Adipocyte (in vitro differentiated cells): Measurements from ENCODE around the gene PLXDC2.

ENCODE experiments used
- DNase-seq: peaks from one replicate; pipeline ENCODE4 v3.0.0-alpha.2; 2015; ENCODE audit warnings: low read depth
- H3K27me3 ChIP-seq: replicated peaks from 2 replicates; pipeline ENCODE4 v1.7.0; 2013; ENCODE audit warnings: mild to moderate bottlenecking, low read length, moderate library complexity; ENCODE audit not compliant: control insufficient read depth, insufficient read depth
- H3K36me3 ChIP-seq: 2 replicates; pipeline ENCODE4 v1.7.0; 2013; ENCODE audit warnings: low read length, mild to moderate bottlenecking, moderate library complexity; ENCODE audit not compliant: control insufficient read depth, insufficient read depth, severe bottlenecking
- H3K4me1 ChIP-seq: 2 replicates; pipeline ENCODE4 v1.7.0; 2013; ENCODE audit warnings: mild to moderate bottlenecking, low read length, moderate library complexity; ENCODE audit not compliant: control insufficient read depth, insufficient read depth
- H3K4me3 ChIP-seq: 2 replicates; pipeline ENCODE4 v1.7.0; 2013; ENCODE audit warnings: mild to moderate bottlenecking, low read length, moderate library complexity
- H3K9ac ChIP-seq: 2 replicates; pipeline ENCODE4 v1.7.0; 2013; ENCODE audit warnings: mild to moderate bottlenecking, low read length, moderate library complexity
- H3K9me3 ChIP-seq: 2 replicates; pipeline ENCODE4 v1.7.0; 2013; ENCODE audit warnings: mild to moderate bottlenecking, low read length, moderate library complexity; ENCODE audit not compliant: control insufficient read depth

PLXDC2 gene

GRCh38 chr10:19815731-19816410 is 361 bp upstream of the PLXDC2 start:
- Histone ChIP-seq H3K36me3 (no peaks in the 10 kb centered on the region), H3K27me3 (peaks cover 9% of the 10 kb centered on the region), H3K4me3 (peak overlapping the region; percentile 80), H3K9ac (peak overlapping the region; percentile 77), H3K9me3 (no peaks in the 10 kb centered on the region), H3K4me1 (peaks cover 18% of the 10 kb centered on the region)
- peak; percentile 32 for DNase-seq

GRCh38 chr10:19817231-19817933 is 1.1 kb downstream of the PLXDC2 start:
- Histone ChIP-seq H3K9ac (peak overlapping the region; percentile 68), H3K4me1 (peaks cover 14% of the 10 kb centered on the region), H3K36me3 (no peaks in the 10 kb centered on the region), H3K9me3 (no peaks in the 10 kb centered on the region), H3K27me3 (peaks cover 9% of the 10 kb centered on the region), H3K4me3 (peak overlapping the region; percentile 80)
- peak; percentile 2 for DNase-seq

GRCh38 chr10:19818876-19819275 is 2.6 kb downstream of the PLXDC2 start:
- peaks cover 9% of the 10 kb centered on the region for H3K27me3 ChIP-seq
- no peak overlapping the region for H3K9ac ChIP-seq
- H3K4me3 ChIP-seq, result no peak overlapping the region
- DNase-seq, result no peak
- no peaks in the 10 kb centered on the region for H3K9me3 ChIP-seq
- H3K4me1 ChIP-seq, result peaks cover 14% of the 10 kb centered on the region
- no peaks in the 10 kb centered on the region for H3K36me3 ChIP-seq

- Histone ChIP-seq H3K9ac (no peak overlapping the region), H3K36me3 (no peaks in the 10 kb centered on the region), H3K4me1 (peaks cover 14% of the 10 kb centered on the region), H3K27me3 (peaks cover 9% of the 10 kb centered on the region), H3K9me3 (no peaks in the 10 kb centered on the region), H3K4me3 (no peak overlapping the region)
- peak; percentile 82 for DNase-seq
These were observed 3.3 kb downstream of the PLXDC2 start for GRCh38 chr10:19819419-19820033.

- DNase-seq, result no peak
- H3K36me3 ChIP-seq, result no peaks in the 10 kb centered on the region
- no peaks in the 10 kb centered on the region for H3K9me3 ChIP-seq
- H3K4me3 ChIP-seq, result no peak overlapping the region
- peaks cover 25% of the 10 kb centered on the region for H3K4me1 ChIP-seq
- H3K9ac ChIP-seq, result no peak overlapping the region
- no peaks in the 10 kb centered on the region for H3K27me3 ChIP-seq
These were observed 8.4 kb downstream of the PLXDC2 start for GRCh38 chr10:19824381-19825342.

GRCh38 chr10:19825700-19826099 is 9.5 kb downstream of the PLXDC2 start:
- H3K4me1 ChIP-seq, result peaks cover 25% of the 10 kb centered on the region
- DNase-seq, result no peak
- H3K9ac ChIP-seq, result no peak overlapping the region
- H3K27me3 ChIP-seq, result no peaks in the 10 kb centered on the region
- no peak overlapping the region for H3K4me3 ChIP-seq
- no peaks in the 10 kb centered on the region for H3K9me3 ChIP-seq
- H3K36me3 ChIP-seq, result no peaks in the 10 kb centered on the region

- Histone ChIP-seq H3K4me1 (peaks cover 25% of the 10 kb centered on the region), H3K27me3 (no peaks in the 10 kb centered on the region), H3K9ac (no peak overlapping the region), H3K36me3 (no peaks in the 10 kb centered on the region), H3K9me3 (no peaks in the 10 kb centered on the region), H3K4me3 (no peak overlapping the region)
- no peak for DNase-seq
These were observed 10.5 kb downstream of the PLXDC2 start for GRCh38 chr10:19826712-19827111.

- Histone ChIP-seq H3K9me3 (no peaks in the 10 kb centered on the region), H3K4me3 (no peak overlapping the region), H3K9ac (no peak overlapping the region), H3K4me1 (peaks cover 25% of the 10 kb centered on the region), H3K27me3 (no peaks in the 10 kb centered on the region), H3K36me3 (no peaks in the 10 kb centered on the region)
- DNase-seq, result no peak
These were observed 12.2 kb downstream of the PLXDC2 start for GRCh38 chr10:19828278-19829049.

- Histone ChIP-seq H3K9ac (no peak overlapping the region), H3K9me3 (no peaks in the 10 kb centered on the region), H3K27me3 (peaks cover 2% of the 10 kb centered on the region), H3K36me3 (no peaks in the 10 kb centered on the region), H3K4me1 (peaks cover 13% of the 10 kb centered on the region), H3K4me3 (no peak overlapping the region)
- no peak for DNase-seq
These were observed 16.5 kb downstream of the PLXDC2 start for GRCh38 chr10:19832699-19833098.

- DNase-seq, result no peak
- H3K27me3 ChIP-seq, result peaks cover 2% of the 10 kb centered on the region
- H3K9ac ChIP-seq, result no peak overlapping the region
- peaks cover 7% of the 10 kb centered on the region for H3K4me1 ChIP-seq
- H3K36me3 ChIP-seq, result no peaks in the 10 kb centered on the region
- no peaks in the 10 kb centered on the region for H3K9me3 ChIP-seq
- H3K4me3 ChIP-seq, result no peak overlapping the region
These were observed 17.1 kb downstream of the PLXDC2 start for GRCh38 chr10:19833170-19833824.
